EH (cell line): ENCODE results near the gene FZD7.

ENCODE experiments used
- DNase-seq: peaks from one replicate; pipeline ENCODE4 v3.0.0-alpha.2; 2015; ENCODE audit warnings: low read depth

Gene FZD7

GRCh38 chr2:202037086-202037485, 3.4 kb downstream of the FZD7 start:
- DNase-seq = peak; percentile 87

GRCh38 chr2:202038471-202039277, 5.0 kb downstream of the FZD7 start:
- DNase-seq = peak; percentile 82

GRCh38 chr2:202039278-202040078, 5.8 kb downstream of the FZD7 start:
- peak; percentile 28 for DNase-seq

- no peak for DNase-seq
Observed at GRCh38 chr2:202040079-202040844, 6.6 kb downstream of the FZD7 start.

- DNase-seq = no peak
Observed at GRCh38 chr2:202042444-202042843, 8.8 kb downstream of the FZD7 start.

GRCh38 chr2:202043475-202043874, 9.8 kb downstream of the FZD7 start:
- DNase-seq = no peak

- DNase-seq = no peak
Observed at GRCh38 chr2:202044777-202045176, 11.1 kb downstream of the FZD7 start.

- DNase-seq = no peak
Observed at GRCh38 chr2:202046572-202046971, 12.9 kb downstream of the FZD7 start.

GRCh38 chr2:202049092-202049728, 15.6 kb downstream of the FZD7 start:
- no peak for DNase-seq

- no peak for DNase-seq
Observed at GRCh38 chr2:202049840-202050239, 16.2 kb downstream of the FZD7 start.

GRCh38 chr2:202050652-202051051, 17.0 kb downstream of the FZD7 start:
- no peak for DNase-seq

- peak; percentile 85 for DNase-seq
Observed at GRCh38 chr2:202051499-202052161, 18.0 kb downstream of the FZD7 start.

GRCh38 chr2:202052235-202052634, 18.6 kb downstream of the FZD7 start:
- DNase-seq = no peak

- no peak for DNase-seq
Observed at GRCh38 chr2:202054679-202055078, 21.0 kb downstream of the FZD7 start.

- DNase-seq = peak; percentile 28
Observed at GRCh38 chr2:202056611-202057010, 23.0 kb downstream of the FZD7 start.

GRCh38 chr2:202060218-202060617, 26.6 kb downstream of the FZD7 start:
- no peak for DNase-seq

- DNase-seq = no peak
Observed at GRCh38 chr2:202061695-202062094, 28.0 kb downstream of the FZD7 start.

- DNase-seq = peak; percentile 83
Observed at GRCh38 chr2:202064171-202064880, 30.7 kb downstream of the FZD7 start.

GRCh38 chr2:202064881-202065230, 31.2 kb downstream of the FZD7 start:
- DNase-seq = no peak

GRCh38 chr2:202065876-202066275, 32.2 kb downstream of the FZD7 start:
- no peak for DNase-seq

GRCh38 chr2:202066875-202067274, 33.2 kb downstream of the FZD7 start:
- DNase-seq = no peak
